ENCODE measurements around the gene STK10.
A peak's percentile ranks its signal among the peaks of the same experiment; 100 is the strongest.

The STK10 gene

DNA sequence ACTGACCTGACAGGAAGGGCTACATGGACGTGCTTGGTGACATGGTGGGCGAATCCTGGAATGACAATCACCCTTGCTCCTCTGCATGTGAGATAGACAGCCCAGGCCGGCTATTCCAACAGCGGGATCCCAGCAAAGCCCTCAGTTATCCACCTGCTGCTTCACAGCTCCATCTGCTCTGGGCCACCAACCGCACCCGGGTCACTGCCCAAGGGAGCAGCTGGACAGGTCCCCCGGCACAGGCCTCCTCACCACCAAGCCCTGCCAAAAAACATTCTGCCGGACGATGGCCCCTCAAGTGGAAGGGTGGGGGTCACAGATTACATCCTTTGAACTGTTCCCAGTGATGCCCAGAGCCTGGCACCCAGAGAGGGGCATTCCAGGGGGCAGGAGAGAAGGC is 39.6 kb downstream of the STK10 start:
- H3K27me3 Mint-ChIP-seq: no peaks in the 10 kb centered on the region
- no peak for ATAC-seq (ENCODE audit: low read depth)
- DNase-seq (ENCODE audit: low spot score in 2 of 2): no peak
- H3K9me3 Mint-ChIP-seq: no peaks in the 10 kb centered on the region
- peaks cover 43% of the 10 kb centered on the region for H3K4me1 Mint-ChIP-seq
- H3K36me3 Mint-ChIP-seq: peaks cover 16% of the 10 kb centered on the region
- no peak overlapping the region for H3K4me3 Mint-ChIP-seq
- no peak overlapping the region for H3K27ac Mint-ChIP-seq

DNA sequence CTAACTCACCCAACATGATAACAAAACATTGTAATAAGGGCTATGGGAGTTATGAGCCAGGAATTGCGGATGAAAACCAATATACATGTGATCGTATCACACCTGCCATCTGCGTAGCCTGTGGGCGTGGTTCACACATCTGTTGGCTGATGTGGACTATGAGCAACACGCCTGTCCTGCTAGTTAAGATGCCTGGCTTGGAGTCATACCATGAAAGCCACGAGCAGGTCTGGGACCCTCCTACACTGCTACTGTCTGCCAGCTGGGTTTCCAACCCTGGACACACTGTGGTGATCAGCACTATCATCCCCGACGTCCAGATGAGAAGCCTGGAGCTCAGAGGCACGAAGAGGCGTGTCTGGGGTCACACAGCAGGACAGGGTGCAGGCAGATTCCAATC is 40.2 kb downstream of the STK10 start:
- peaks cover 41% of the 10 kb centered on the region for H3K4me1 Mint-ChIP-seq
- no peaks in the 10 kb centered on the region for H3K9me3 Mint-ChIP-seq
- ATAC-seq (ENCODE audit: low read depth): no peak
- no peak overlapping the region for H3K4me3 Mint-ChIP-seq
- H3K36me3 Mint-ChIP-seq: peaks cover 12% of the 10 kb centered on the region
- DNase-seq (ENCODE audit: low spot score in 2 of 2): no peak
- no peaks in the 10 kb centered on the region for H3K27me3 Mint-ChIP-seq
- peak overlapping the region; percentile 67 for H3K27ac Mint-ChIP-seq

DNA sequence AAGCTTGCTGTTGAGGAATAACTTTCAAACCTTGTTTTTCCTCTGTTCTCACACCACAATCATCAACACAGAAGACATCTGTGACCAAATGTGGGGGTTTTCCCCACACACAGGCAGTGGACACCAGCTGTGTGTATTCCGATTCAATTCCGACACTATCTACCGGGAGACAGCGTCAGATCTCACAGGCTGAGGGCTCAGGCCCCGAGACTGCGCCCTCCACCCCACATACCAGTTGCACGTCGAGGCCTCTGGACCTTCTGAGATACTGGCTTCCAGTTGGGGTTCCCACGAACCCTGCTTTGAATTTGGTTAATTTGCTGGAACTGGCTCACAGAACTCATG is 41.3 kb downstream of the STK10 start:
- Mint-ChIP-seq H3K9me3 (no peaks in the 10 kb centered on the region), H3K36me3 (peaks cover 8% of the 10 kb centered on the region), H3K27ac (peak overlapping the region; percentile 67), H3K4me3 (no peak overlapping the region), H3K27me3 (no peaks in the 10 kb centered on the region), H3K4me1 (peaks cover 43% of the 10 kb centered on the region)
- DNase-seq (ENCODE audit: low spot score in 2 of 2) (no peak), ATAC-seq (ENCODE audit: low read depth) (no peak)

DNA sequence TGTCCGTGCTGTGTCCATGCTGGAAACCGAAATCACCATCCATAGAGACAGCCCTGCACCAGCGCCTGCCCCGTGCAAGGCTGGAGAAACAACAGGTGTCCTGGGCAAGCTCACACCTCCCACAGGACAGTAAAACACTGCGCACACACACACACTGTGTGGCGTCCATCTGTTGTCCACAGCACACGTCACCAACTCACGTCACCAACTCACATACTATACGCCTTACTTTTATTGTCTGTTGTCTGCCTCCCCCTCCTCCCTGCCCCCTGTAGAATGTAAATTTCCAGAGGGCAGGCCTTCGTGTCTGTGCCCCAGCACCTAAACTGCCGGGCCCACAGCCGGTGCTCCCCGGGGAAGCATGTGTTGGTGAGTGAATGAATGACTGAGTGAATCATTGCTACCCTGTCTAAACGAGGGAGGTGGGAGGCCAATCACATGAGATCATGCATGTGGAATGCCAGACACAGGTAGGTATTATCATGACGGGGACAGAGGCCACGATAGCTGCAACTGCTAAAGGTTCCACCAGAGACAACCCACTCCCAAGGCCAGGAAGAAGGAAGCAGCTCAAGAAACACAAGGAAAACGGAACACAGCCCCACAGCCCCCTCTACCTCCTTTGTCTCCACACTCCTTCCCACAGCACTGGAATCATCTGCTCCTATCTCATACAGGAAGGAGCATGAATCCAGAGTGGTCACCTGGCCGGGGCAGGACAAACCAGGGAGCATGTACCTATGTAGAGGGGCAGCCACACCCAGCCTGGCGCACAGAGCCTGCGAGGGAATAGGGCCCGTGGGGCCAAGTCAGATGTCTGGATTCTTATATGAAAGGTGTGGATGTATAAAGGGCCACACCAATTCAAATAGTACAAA is 41.9 kb downstream of the STK10 start:
- peak overlapping the region; percentile 76 for H3K27ac Mint-ChIP-seq
- no peaks in the 10 kb centered on the region for H3K27me3 Mint-ChIP-seq
- H3K36me3 Mint-ChIP-seq: peaks cover 5% of the 10 kb centered on the region
- H3K4me1 Mint-ChIP-seq: peaks cover 40% of the 10 kb centered on the region
- no peaks in the 10 kb centered on the region for H3K9me3 Mint-ChIP-seq
- ATAC-seq (ENCODE audit: low read depth): no peak
- no peak overlapping the region for H3K4me3 Mint-ChIP-seq
- DNase-seq (ENCODE audit: low spot score in 2 of 2): no peak

DNA sequence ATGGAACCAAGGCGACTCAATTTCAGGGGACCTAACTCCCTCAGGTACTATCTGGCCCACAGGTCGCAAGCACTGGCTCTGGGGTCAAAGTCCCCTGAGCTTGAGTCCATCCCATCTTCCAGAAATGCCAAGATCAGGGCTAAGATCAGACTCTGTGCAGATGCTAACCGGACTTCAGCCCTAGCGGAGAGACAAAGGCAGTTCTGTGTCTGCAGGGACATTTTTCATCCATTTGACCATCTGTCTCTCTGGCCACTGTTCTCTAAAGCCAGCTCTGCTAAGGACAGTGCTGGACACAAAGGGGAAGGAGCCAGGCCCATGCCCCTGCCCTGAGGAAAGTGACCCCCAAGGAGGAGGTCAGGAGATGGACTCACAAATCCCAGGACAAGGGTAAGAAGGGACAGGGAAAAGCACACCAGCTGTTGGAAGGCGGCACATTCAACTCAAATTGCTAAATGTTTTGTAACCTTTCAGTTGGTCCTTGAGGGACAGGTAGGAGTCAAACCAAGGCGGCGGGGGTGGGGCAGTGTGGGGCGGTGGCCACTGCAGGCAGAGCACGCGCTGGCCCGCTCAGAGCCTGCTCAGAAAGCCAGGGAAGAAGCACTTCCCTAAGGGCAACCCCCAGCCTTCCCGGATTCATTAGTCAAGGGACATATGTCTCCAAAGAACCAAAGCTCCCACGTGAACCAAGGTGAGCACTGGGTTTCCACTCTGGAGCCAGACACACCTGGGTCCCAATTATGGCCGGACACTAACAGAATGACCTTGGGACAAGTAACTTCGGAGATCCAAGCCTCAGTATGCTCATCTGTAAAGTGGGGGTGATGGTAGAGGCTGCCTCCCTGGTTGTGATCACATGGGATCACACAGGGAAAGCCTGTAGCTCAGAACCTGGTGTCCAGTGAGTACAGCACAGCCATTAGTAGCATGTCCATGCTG is 42.8 kb downstream of the STK10 start:
- H3K27me3 Mint-ChIP-seq: no peaks in the 10 kb centered on the region
- peaks cover 40% of the 10 kb centered on the region for H3K4me1 Mint-ChIP-seq
- H3K9me3 Mint-ChIP-seq: no peaks in the 10 kb centered on the region
- peaks cover 9% of the 10 kb centered on the region for H3K36me3 Mint-ChIP-seq
- peak overlapping the region; percentile 88 for H3K27ac Mint-ChIP-seq
- DNase-seq (ENCODE audit: low spot score in 2 of 2) (no peak), ATAC-seq (ENCODE audit: low read depth) (no peak)
- H3K4me3 Mint-ChIP-seq: no peak overlapping the region

DNA sequence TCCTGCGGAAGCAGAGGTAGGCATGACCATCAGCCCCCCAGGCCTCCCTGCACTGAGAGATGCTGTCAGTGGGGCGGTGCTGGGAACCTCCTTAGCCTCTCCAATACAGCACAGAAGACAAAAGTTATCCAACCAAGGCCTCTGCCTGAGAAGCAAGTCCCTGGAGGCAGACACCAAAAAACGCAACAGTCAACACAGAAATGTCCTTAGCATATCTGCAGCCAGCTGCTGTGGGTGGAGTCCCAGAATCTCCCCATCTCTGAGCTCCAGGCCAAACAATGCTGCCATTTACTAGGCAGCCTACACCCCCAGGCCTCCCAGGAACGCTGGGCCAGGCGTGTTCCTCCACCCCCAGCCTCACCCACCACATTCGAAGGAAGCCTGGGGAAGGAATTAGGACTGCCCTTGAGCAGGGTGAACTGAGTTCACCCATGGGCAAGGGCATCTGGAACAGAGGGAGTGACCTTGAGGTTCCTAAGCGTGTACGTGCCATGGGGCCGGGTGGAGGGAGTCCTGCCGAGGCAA is 43.7 kb downstream of the STK10 start:
- DNase-seq (ENCODE audit: low spot score in 2 of 2) (no peak), ATAC-seq (ENCODE audit: low read depth) (peak; percentile 71)
- Mint-ChIP-seq H3K4me1 (peaks cover 48% of the 10 kb centered on the region), H3K27me3 (no peaks in the 10 kb centered on the region), H3K4me3 (no peak overlapping the region), H3K36me3 (peaks cover 11% of the 10 kb centered on the region), H3K27ac (peak overlapping the region; percentile 88), H3K9me3 (no peaks in the 10 kb centered on the region)

DNA sequence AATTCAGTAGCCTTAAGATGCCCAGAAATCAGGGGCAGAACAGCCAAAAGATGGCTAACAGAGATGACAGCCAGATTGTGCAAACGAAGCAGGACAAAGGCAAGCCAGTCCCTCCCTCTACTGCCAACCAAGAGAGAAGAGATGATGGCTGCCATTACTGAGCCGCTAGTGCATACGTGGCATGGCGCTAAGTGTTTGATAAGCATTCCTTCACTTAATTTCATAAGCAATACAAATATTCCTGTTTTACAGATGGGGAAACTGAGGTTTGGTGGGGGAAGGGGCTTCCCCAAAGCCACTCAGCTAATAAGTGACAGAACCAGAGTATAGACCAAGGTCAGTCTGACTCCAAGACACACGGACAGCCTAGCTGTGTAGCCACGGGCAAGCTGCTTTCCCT is 44.1 kb downstream of the STK10 start:
- peaks cover 51% of the 10 kb centered on the region for H3K4me1 Mint-ChIP-seq
- H3K4me3 Mint-ChIP-seq: no peak overlapping the region
- H3K27ac Mint-ChIP-seq: peak overlapping the region; percentile 88
- ATAC-seq (ENCODE audit: low read depth) (no peak), DNase-seq (ENCODE audit: low spot score in 2 of 2) (no peak)
- no peaks in the 10 kb centered on the region for H3K27me3 Mint-ChIP-seq
- peaks cover 11% of the 10 kb centered on the region for H3K36me3 Mint-ChIP-seq
- H3K9me3 Mint-ChIP-seq: no peaks in the 10 kb centered on the region

DNA sequence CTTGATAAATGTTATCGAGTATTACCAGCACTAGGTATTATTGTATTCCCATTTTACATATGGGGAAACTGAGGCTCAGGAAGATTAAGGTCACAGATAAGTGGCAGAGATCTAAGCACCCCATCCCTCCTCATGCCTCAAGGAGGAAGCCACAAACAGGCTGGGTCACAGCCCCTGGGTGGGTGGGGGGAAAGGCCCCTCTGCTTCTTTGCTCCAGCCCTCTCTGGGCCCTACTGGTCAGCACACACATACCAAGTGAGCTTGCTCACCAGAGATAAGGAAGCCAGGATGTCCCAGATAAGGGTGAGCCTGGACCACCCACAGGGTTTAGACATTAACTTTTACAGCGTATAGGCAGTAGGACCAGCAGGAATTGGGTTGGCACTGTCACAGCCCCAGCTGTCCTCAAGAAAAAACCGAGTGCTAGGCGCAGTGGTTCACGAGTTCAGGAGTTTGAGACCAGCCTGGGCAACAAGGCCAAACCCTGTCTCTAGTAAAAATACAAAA is 45.3 kb downstream of the STK10 start:
- no peak for DNase-seq (ENCODE audit: low spot score in 2 of 2)
- Mint-ChIP-seq H3K27ac (peak overlapping the region; percentile 88), H3K9me3 (no peaks in the 10 kb centered on the region), H3K4me1 (peaks cover 51% of the 10 kb centered on the region), H3K27me3 (no peaks in the 10 kb centered on the region), H3K36me3 (peaks cover 13% of the 10 kb centered on the region), H3K4me3 (no peak overlapping the region)
- no peak for ATAC-seq (ENCODE audit: low read depth)

DNA sequence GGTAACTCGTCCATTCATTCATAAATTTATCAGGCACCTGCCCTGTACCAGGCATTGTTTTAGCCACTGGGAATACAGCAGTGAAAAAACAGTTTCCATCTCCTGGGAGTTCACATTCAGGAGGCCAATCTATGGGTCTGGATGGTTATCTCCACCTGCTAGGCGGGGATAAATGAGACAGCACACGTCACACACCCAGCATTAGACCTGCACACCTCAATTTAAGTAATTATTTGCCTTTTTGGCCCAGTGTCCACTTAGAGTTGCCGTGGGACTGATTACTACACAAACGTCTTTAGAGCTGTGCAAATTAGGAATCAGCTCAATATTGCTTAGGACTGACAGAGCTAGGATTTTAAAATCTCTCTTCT is 46.1 kb downstream of the STK10 start:
- Mint-ChIP-seq H3K4me1 (peaks cover 53% of the 10 kb centered on the region), H3K9me3 (no peaks in the 10 kb centered on the region), H3K27ac (peak overlapping the region; percentile 88), H3K27me3 (no peaks in the 10 kb centered on the region), H3K4me3 (no peak overlapping the region), H3K36me3 (peaks cover 9% of the 10 kb centered on the region)
- DNase-seq (ENCODE audit: low spot score in 2 of 2) (no peak), ATAC-seq (ENCODE audit: low read depth) (no peak)

DNA sequence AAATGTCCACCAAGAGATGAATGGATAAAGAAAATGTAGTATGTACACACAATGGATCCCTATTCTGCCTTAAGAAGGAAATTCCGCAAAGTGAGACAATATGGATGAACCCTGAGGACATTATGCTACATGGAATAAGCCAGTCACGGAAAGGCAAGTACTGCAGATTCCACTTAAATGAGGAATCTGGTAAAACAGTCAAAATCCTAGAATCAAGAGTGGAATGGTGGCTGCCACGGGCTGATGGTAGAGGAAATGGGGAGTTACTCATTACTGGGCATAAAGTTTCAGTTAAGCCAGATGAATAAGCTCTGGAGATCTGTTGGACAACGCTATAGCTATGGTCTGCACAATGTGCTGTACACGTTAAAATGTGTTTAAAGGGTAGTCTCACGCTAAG is 47.2 kb downstream of the STK10 start:
- H3K27me3 Mint-ChIP-seq: no peaks in the 10 kb centered on the region
- no peaks in the 10 kb centered on the region for H3K9me3 Mint-ChIP-seq
- ATAC-seq (ENCODE audit: low read depth): no peak
- H3K27ac Mint-ChIP-seq: peak overlapping the region; percentile 88
- peaks cover 9% of the 10 kb centered on the region for H3K36me3 Mint-ChIP-seq
- DNase-seq (ENCODE audit: low spot score in 2 of 2): no peak
- H3K4me3 Mint-ChIP-seq: no peak overlapping the region
- peaks cover 48% of the 10 kb centered on the region for H3K4me1 Mint-ChIP-seq

DNA sequence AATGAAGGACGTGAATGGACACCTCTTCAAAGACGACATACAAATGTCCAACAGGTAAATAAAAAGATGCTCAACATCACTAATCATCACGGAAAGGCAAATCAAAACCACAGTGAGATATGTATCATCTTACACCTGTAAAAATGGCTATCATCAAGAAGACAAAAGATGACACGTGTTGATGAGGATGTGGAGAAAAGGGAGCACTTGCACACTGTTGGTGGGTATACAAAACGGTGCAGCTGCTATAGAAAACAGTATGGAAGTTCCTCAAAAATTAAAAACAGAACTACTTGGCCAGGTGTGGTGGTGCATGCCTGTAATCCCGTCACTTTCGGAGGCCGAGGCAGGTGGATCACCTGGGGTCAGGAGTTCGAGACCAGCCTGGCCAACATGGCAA is 47.9 kb downstream of the STK10 start:
- DNase-seq (ENCODE audit: low spot score in 2 of 2): no peak
- Mint-ChIP-seq H3K27ac (peak overlapping the region; percentile 88), H3K36me3 (peaks cover 9% of the 10 kb centered on the region), H3K4me3 (no peak overlapping the region), H3K9me3 (no peaks in the 10 kb centered on the region), H3K4me1 (peaks cover 50% of the 10 kb centered on the region), H3K27me3 (no peaks in the 10 kb centered on the region)
- ATAC-seq (ENCODE audit: low read depth): peak; percentile 70

DNA sequence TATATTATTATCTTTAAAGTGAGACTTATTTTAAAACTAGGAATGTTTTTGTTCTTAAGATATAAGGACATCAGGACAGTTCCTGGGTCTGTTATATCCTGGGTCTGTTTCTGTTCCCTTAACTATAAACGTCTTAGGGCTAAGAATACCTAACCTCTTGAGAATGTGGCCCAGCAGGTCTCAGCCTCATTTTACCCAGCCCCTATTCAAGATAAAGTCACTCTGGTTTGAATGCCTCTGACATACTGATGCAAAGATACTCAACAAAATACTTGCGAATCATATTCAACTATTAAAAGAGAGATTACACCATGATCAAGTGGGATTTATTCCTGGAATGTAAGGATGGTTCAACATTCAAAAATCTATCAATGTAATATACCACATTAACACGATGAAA is 51.0 kb downstream of the STK10 start:
- Mint-ChIP-seq H3K36me3 (peaks cover 26% of the 10 kb centered on the region), H3K4me3 (no peak overlapping the region), H3K27me3 (no peaks in the 10 kb centered on the region), H3K27ac (no peak overlapping the region), H3K9me3 (no peaks in the 10 kb centered on the region), H3K4me1 (peaks cover 39% of the 10 kb centered on the region)
- ATAC-seq (ENCODE audit: low read depth) (no peak), DNase-seq (ENCODE audit: low spot score in 2 of 2) (no peak)

DNA sequence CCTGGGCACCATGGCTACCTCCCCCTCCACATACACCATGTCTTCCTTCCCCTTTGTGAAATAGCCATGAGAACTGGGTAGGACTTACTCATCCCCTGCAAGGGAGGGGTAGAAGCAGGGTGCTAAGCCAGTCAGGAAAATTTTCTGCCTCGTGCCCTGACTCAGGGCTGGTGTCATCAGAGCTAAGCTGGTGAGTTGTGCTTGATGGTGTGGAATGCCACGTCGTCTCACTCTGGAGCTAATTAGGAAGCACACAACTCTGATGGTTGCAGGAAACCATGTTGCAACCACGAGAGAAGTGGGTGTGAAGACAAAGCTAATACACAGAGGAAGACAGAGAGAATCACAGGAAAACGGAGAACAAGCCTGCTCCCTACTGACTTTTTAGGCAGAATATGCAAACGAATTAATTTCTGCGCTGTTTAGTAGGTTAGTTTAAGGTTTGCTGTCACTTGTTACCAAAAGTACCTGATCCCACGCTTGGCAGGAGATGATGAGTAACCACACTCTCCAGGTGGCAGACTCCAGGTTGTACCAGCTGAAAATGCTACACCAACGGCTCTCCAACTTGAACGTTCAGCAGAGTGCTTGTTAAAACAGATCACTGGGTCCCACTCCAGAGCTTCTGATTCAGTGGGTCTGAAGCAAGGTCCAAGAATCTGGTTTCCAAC is 54.5 kb downstream of the STK10 start:
- peak overlapping the region; percentile 78 for H3K27ac Mint-ChIP-seq
- no peaks in the 10 kb centered on the region for H3K9me3 Mint-ChIP-seq
- peak overlapping the region; percentile 30 for H3K4me3 Mint-ChIP-seq
- no peak for DNase-seq (ENCODE audit: low spot score in 2 of 2)
- H3K36me3 Mint-ChIP-seq: peaks cover 20% of the 10 kb centered on the region
- ATAC-seq (ENCODE audit: low read depth): peak; percentile 50
- H3K4me1 Mint-ChIP-seq: peaks cover 33% of the 10 kb centered on the region
- no peaks in the 10 kb centered on the region for H3K27me3 Mint-ChIP-seq
